ENCODE results near the gene TMEM120B.

DNA sequence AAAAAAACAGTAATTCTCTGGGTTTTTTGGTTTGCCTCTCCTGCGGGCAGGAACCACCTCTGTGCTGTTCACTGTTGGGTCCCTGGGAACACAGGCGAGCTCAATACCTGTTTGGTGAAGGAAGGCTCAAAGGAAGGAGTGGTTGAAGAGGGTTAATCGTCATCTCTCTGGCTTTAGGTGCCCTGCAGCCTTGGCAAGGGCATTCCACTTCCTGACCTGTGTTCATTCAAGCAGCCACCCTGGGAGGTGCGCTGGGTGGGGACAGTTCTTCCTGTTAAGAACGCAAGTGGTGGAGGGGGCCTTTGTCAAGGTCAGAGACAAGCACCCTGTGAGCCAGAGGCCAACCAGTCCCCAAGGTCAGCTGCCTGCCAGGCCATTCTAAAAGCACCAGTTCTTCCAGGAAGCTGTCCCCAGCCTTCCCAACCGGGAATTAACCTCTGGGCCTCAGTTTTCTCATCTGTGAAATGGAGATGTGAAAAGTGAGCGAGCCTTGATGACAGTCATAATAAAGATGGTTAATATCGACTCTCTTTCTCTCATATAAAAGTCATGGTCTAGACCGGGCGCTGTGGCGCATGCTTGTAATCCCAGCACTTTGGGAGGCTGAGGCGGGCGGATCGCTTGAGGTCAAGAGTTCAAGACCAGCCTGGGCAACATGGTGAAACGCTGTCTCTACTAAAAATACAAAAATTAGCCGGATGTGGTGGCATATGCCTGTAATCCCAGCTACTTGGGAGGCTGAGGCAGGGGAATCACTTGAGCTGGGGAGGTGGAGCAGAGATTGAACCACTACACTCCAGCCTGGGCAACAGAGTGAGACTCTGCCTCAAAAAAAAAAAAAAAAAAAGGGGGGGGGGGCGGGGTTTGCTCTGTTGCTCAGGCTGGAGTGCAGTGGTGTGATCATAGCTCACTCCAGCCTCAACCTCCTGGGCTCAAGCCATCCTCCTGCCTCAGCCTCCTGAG, 74.8 kb downstream of the TMEM120B start:
- TF ChIP-seq, protein P1, sequence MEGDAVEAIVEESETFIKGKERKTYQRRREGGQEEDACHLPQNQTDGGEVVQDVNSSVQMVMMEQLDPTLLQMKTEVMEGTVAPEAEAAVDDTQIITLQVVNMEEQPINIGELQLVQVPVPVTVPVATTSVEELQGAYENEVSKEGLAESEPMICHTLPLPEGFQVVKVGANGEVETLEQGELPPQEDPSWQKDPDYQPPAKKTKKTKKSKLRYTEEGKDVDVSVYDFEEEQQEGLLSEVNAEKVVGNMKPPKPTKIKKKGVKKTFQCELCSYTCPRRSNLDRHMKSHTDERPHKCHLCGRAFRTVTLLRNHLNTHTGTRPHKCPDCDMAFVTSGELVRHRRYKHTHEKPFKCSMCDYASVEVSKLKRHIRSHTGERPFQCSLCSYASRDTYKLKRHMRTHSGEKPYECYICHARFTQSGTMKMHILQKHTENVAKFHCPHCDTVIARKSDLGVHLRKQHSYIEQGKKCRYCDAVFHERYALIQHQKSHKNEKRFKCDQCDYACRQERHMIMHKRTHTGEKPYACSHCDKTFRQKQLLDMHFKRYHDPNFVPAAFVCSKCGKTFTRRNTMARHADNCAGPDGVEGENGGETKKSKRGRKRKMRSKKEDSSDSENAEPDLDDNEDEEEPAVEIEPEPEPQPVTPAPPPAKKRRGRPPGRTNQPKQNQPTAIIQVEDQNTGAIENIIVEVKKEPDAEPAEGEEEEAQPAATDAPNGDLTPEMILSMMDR (IDR thresholded peaks at IDR 0.05 in 4 of 5, conservative IDR thresholded peaks at IDR 0.05 in 1 of 5): no peak
- TF ChIP-seq POLR2A (IDR thresholded peaks at IDR 0.05): no peak

Data from gastrocnemius medialis (tissue), 4 donors.